Measurements from ENCODE around the gene POU3F1.

Gene POU3F1

DNA sequence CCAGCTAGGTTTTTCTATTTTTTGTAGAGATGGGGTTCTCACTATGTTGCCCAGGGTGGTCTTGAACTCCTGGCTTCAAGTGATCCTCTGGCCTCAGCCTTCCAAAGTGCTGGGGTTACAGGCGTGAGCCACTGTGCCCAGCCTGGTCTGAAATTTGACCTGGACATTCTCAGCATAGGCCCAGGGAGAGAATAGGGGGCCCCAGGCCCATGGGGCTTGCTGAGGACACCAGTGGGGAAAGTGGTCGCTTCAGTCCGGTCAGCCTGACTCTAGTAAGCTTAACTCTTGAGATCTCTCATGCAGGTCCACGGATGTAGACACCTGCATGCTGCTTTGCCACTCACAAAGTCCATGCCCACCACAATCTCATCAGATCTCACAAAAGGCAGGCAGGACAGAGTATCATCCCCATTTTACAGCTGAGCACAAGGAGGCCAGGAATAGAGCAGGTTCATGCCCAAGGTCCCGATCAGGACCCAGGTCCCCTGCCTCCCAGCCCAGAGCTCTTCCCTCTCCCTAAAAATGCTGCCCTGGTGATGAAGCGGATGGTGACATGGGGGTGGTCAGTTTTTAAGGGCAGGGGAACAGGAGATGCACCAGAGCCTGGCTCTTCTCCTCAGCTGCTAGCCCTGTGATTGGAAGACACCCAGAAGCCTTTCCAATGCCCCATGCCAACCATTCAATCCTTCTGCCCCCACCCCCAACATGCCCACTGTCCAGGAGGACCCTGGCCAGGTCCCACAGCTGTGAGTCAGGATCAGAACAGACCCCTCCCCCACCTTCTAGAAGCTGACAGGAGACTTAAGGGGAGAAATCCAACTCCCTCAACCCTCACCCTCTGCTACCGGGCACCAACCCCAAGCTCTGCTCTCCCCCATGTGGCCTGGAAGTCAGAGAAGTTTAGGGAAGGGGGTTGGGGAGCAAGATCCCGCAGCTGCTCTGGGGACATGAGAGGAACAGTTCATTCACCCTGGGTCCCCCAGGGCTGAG lies 43.0 kb downstream of the POU3F1 start:
- no peak for DNase-seq

DNA sequence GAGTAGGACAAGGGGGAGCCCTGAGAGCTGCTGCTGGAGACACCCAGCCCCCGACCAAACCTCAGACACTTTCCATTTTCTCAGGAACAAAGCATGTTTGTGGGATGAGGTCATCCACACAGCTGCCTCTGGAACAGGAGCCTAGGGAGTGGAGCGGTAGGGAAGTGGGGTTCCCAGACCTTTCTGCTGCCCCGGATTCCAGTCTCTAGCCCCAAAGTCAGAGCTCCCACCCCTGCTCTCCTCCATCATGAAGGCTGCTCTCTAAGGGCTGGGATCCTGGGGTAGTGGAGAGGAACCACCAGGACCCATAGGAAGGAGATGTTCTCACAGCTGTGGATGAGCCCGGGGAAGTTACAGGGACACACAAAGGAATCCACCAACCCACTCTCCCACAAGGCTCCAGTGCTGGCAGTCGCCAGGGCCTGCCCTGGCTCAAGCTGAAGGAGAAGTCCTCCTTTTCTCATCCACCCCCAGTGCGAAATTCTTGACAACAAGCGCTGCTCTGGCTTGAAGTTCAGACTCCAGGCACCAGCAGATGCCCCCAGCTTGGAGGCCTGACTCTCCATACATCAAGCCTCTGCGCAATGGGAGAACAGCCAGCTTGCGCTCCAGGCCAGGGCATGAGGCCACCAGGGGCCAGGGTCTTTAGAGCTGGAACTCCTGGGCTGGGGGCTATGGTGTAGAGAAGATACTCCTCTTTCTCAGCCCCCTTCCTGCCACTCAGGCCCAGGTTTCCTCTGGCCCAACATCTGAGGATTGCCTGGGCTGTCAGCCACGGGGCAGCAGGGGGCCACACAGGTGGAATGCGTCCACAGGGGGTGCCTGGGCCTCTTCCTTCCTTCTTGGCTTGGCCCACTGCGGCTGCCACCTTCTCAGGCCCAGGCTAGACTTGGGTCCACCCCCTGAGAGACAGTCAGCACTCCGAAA lies 45.8 kb downstream of the POU3F1 start:
- no peak for DNase-seq

DNA sequence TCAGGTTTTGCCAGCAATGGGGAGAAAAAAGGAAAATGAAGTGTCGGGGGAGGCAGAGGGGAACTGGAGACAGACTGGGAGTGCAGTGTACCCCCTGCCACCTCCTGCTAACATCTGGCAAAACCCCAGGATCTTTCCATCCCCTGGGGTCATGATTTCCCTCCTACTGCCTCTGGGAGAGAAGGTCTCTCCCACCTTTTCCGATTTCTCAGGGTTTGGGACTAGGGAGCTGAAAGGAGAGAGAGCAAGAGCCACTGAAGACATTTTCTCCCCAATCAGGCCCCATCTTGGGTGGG lies 46.4 kb downstream of the POU3F1 start:
- DNase-seq = no peak

GRCh38 chr1:37999430-38000232 lies 47.0 kb downstream of the POU3F1 start:
- DNase-seq = peak in 1 of 2 experiments; percentile 48

GRCh38 chr1:37998913-37999429 lies 47.6 kb downstream of the POU3F1 start:
- DNase-seq = no peak

DNA sequence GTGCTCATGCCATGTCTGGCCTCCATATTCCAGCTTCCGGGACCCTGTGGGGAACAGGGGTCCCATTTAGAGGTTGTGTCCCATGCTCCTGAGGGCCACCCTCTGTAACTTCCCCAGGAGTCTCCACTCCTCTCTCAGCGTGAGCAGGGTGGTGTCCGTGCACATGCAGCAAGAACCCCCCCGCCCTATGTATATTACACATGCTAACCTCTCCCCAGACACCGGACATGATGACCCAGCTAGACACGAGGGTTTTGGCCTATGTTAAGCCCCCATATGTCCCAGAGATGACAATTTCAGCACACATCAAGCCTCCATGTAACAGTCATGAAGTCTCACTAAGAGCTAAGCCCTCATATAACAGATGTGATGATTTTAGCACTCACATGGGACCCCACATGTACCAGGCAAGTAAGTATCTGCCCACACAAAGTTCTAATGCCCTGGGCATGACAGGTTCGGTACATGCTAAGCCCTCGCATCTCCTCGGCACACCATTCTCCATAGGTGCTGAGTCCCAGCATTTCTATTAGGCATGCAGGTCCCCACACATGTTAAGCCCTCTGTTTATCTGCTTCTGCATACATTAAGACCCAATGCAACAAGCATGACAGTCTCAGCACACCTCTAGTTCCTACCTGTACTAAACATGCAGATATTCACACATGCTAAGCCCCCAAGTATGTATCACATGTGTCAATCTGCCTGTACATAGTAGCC lies 48.3 kb downstream of the POU3F1 start:
- no peak for DNase-seq

GRCh38 chr1:37997256-37998088 lies 49.1 kb downstream of the POU3F1 start:
- DNase-seq = no peak

DNA sequence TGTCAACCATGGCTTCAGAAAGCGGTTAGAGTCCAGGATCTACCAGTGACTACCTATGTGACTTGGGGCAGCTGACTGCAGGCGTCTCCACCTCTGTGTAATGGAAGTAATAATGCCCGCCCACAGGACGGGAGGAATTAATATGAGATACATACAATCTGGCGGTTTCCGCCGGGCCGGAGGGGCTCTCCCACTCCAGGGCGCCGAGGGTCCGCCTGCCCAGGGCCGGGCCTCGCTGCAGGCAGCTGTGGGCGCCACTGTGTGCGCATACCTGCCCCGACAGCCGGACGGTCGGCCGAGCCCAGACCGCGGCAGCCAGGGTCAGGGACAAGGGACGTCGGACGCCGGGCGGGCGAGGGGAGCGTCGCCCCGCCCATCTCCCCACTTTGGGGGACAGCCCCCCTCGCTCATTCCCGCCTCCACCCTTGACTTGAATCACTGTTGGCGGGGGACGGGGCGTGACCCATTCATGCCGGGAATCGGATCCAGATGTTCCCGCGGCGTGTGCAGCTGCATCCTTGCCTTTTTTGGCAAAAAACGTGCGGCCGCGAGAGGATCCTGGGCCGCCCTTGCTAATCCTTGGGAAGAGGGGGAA lies 50.7 kb downstream of the POU3F1 start:
- peak; percentile 73 to 74 for DNase-seq

DNA sequence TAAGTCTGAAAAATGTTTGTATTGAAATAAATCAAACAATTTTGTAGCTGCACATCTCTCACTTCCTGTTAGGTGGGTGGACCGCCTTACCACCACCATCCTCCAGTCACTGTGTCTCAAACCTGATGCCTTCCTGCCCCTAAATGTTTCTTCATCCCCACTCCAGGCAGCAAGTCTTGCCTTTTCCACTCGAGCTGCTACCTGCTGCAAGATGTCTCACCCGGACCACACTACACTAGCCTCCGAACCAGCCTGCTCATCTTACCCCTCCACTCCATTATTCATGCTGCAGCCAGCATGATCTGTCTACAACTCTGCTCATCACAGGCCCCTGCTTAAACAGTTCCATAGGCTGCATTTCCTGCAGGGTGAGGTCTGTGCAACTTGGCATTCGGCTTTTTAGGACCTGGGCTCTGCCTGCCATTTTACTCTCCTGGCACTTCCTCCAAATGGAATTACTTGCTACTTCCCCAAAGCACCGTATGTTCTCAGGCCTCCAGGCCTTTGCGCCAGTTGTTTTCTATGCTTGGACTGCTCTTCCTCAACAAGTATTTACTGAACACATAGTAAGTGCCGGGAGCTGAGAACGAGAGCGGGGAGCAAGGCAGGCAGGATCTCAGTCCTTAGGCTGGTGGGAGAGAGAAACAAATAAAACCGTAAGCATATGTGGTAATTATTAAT lies 51.6 kb downstream of the POU3F1 start:
- peak in 1 of 2 experiments; percentile 45 for DNase-seq
